Hepatocyte (in vitro differentiated cells): ENCODE measurements around the gene MBD6.

Experiments
- EZH2 ChIP-seq: fragments of 200-600 bp; sonication (generic); IDR thresholded peaks from 2 replicates; pipeline ENCODE4 v1.6.1; 2016; ENCODE audit warnings: antibody characterized with exemption, mild to moderate bottlenecking, borderline replicate concordance
- EZH2phosphoT487 ChIP-seq: fragments of 200-600 bp; sonication (generic); IDR thresholded peaks from one replicate; pipeline ENCODE4 v1.6.1; 2018; ENCODE audit warnings: antibody characterized with exemption, mild to moderate bottlenecking, low read depth, moderate library complexity; ENCODE audit not compliant: unreplicated experiment, severe bottlenecking
- TF ChIP-seq, protein P1 (sequence below): fragments of 200-600 bp; sonication (generic); IDR thresholded peaks from 2 replicates; pipeline ENCODE4 v1.5.1; 2016; ENCODE audit warnings: antibody characterized with exemption, mild to moderate bottlenecking; ENCODE audit not compliant: poor library complexity

- TF ChIP-seq, protein P1, sequence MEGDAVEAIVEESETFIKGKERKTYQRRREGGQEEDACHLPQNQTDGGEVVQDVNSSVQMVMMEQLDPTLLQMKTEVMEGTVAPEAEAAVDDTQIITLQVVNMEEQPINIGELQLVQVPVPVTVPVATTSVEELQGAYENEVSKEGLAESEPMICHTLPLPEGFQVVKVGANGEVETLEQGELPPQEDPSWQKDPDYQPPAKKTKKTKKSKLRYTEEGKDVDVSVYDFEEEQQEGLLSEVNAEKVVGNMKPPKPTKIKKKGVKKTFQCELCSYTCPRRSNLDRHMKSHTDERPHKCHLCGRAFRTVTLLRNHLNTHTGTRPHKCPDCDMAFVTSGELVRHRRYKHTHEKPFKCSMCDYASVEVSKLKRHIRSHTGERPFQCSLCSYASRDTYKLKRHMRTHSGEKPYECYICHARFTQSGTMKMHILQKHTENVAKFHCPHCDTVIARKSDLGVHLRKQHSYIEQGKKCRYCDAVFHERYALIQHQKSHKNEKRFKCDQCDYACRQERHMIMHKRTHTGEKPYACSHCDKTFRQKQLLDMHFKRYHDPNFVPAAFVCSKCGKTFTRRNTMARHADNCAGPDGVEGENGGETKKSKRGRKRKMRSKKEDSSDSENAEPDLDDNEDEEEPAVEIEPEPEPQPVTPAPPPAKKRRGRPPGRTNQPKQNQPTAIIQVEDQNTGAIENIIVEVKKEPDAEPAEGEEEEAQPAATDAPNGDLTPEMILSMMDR: no peak
- no peak for TF ChIP-seq EZH2
- TF ChIP-seq EZH2phosphoT487: no peak
Observed at GRCh38 chr12:57528176-57528575, 5.6 kb downstream of the MBD6 start.
